Pulmonary artery endothelial cell (primary cell): Measurements from ENCODE around the gene SERPINA1. TPM values are rescaled to one million over a fixed set of nuclear protein-coding genes. Genes with fewer than 3 reads are reported as not detected.

Experiments
- total RNA-seq: library from RNA; depleted of rRNA; stranded (reverse); fragments of >200 nt; gene quantifications from 2 replicates; pipeline ENCODE4 v1.2.3, GENCODE V29; 2014

Gene SERPINA1
- total RNA-seq, 1 donor from 2014 or later, result not detected

Other genes starting within 250 kb of the SERPINA1 start
- 0.04 TPM in 1 of 2 replicates, not detected in the other for gene PPP4R4, start 214.3 kb downstream of the SERPINA1 start, total RNA-seq
- not detected in 2 replicates for gene SERPINA10, start 95.3 kb downstream of the SERPINA1 start, total RNA-seq
- not detected in 2 replicates for gene SERPINA6, start 65.3 kb downstream of the SERPINA1 start, total RNA-seq
- not detected in 2 replicates for gene SERPINA2, start 21.9 kb downstream of the SERPINA1 start, total RNA-seq
- gene SERPINA11, start 64.2 kb upstream of the SERPINA1 start, total RNA-seq, result not detected in 2 replicates
- not detected in 2 replicates for gene SERPINA9, start 87.6 kb upstream of the SERPINA1 start, total RNA-seq
- gene SERPINA12, start 120.9 kb upstream of the SERPINA1 start, total RNA-seq, result not detected in 2 replicates
- not detected in 2 replicates for gene SERPINA4, start 172.8 kb upstream of the SERPINA1 start, total RNA-seq
- 0.67 and 1.3 TPM in 2 replicates for gene SERPINA5, start 192.8 kb upstream of the SERPINA1 start, total RNA-seq
- 0.63 and 1.5 TPM in 2 replicates for gene SERPINA3, start 223.8 kb upstream of the SERPINA1 start, total RNA-seq